GM23248 (cell line): ENCODE data around the gene YTHDF1. TPM values are rescaled to one million over a fixed set of nuclear protein-coding genes. Genes with fewer than 3 reads are reported as not detected.

Source experiments
- DNase-seq: peaks from one replicate; pipeline ENCODE4 v3.0.0-alpha.2; 2015
- H2AFZ ChIP-seq: fragments of 200-600 bp; sonication (generic); 2 replicates; pipeline ENCODE4 v1.6.1; 2016; ENCODE audit warnings: antibody characterized with exemption
- H3F3A ChIP-seq: fragments of 200-600 bp; sonication (generic); 2 replicates; pipeline ENCODE4 v1.6.1; 2016; ENCODE audit warnings: mild to moderate bottlenecking, antibody characterized with exemption, mixed run types; ENCODE audit not compliant: insufficient read depth
- H3K27ac ChIP-seq: fragments of 200-600 bp; sonication (generic); 2 replicates; pipeline ENCODE4 v1.5.1; 2016; ENCODE audit warnings: mild to moderate bottlenecking
- H3K27me3 ChIP-seq: fragments of 200-600 bp; sonication (generic); replicated peaks from 2 replicates; pipeline ENCODE4 v1.6.1; 2016; ENCODE audit warnings: mild to moderate bottlenecking; ENCODE audit not compliant: insufficient read depth
- H3K36me3 ChIP-seq: fragments of 200-600 bp; sonication (generic); 2 replicates; pipeline ENCODE4 v1.6.1; 2016; ENCODE audit warnings: low read depth, mild to moderate bottlenecking
- H3K4me1 ChIP-seq: fragments of 200-600 bp; sonication (generic); 2 replicates; pipeline ENCODE4 v1.6.1; 2016; ENCODE audit warnings: mild to moderate bottlenecking; ENCODE audit not compliant: insufficient read depth
- H3K4me2 ChIP-seq: fragments of 200-600 bp; sonication (generic); one replicate; pipeline ENCODE4 v1.6.1; 2016; ENCODE audit warnings: mild to moderate bottlenecking; ENCODE audit not compliant: unreplicated experiment
- H3K4me3 ChIP-seq: fragments of 200-600 bp; sonication (generic); 2 replicates; pipeline ENCODE4 v1.5.1; 2016; ENCODE audit warnings: mild to moderate bottlenecking
- H3K79me2 ChIP-seq: fragments of 200-600 bp; sonication (generic); 2 replicates; pipeline ENCODE4 v1.6.1; 2016; ENCODE audit warnings: mild to moderate bottlenecking; ENCODE audit not compliant: insufficient read depth
- H3K9ac ChIP-seq: fragments of 200-600 bp; sonication (generic); 2 replicates; pipeline ENCODE4 v1.6.1; 2016; ENCODE audit warnings: mild to moderate bottlenecking
- H3K9me2 ChIP-seq: fragments of 200-600 bp; sonication (generic); 2 replicates; pipeline ENCODE4 v1.6.1; 2016; ENCODE audit warnings: mixed run types, mild to moderate bottlenecking, moderate library complexity; ENCODE audit not compliant: insufficient read depth
- H3K9me3 ChIP-seq: fragments of 200-600 bp; sonication (generic); one replicate; pipeline ENCODE4 v1.6.1; 2017; ENCODE audit warnings: low read depth
- H4K20me1 ChIP-seq: fragments of 200-600 bp; sonication (generic); 2 replicates; pipeline ENCODE4 v1.6.0; 2016; ENCODE audit not compliant: insufficient read depth
- EZH2 ChIP-seq: fragments of 200-600 bp; sonication (generic); IDR thresholded peaks from 2 replicates; pipeline ENCODE4 v1.6.1; 2018; ENCODE audit warnings: antibody characterized with exemption, mild to moderate bottlenecking; ENCODE audit not compliant: insufficient read depth, poor library complexity, severe bottlenecking
- EZH2phosphoT487 ChIP-seq: fragments of 200-600 bp; sonication (generic); IDR thresholded peaks from 2 replicates; pipeline ENCODE4 v1.6.1; 2018; ENCODE audit warnings: antibody characterized with exemption, moderate library complexity, mild to moderate bottlenecking, low read depth; ENCODE audit not compliant: insufficient read depth
- WGBS, 2 experiments: methylation state at CpG; one replicate each; pipeline ENCODE4 v1.1.6; 2015 to 2017; ENCODE audit warnings: low lambda C conversion rate in 2 of 2, low coverage in 1 of 2; ENCODE audit errors: missing lambda C conversion rate in 2 of 2; 5-methylcytosine and 5-hydroxymethylcytosine counted together
- in situ Hi-C: fragments of 300-500 bp; cut with MboI; formaldehyde crosslinking; loops from 2 replicates; pipeline ENCODE4 v1.15.0; 2020
- polyA plus RNA-seq: library from polyadenylated mRNA; unstranded; fragments of >200 nt; fragmentation: Nextera tagmentation; extraction: Ambion mirVana; gene quantifications from 2 replicates; pipeline ENCODE4 v1.2.1, GENCODE V29; 2016
- total RNA-seq: library from RNA; depleted of rRNA; stranded (reverse); fragments of >200 nt; shearing (Covaris generic); gene quantifications from 2 replicates; pipeline ENCODE4 v1.2.3, GENCODE V29; 2014

The YTHDF1 gene
- total and polyA plus RNA-seq, 2 experiments from 2014 or later, result 16.7 to 20.4 TPM

GRCh38 chr20:63261795-63262528 is 46.0 kb upstream of the YTHDF1 start:
- no peak for DNase-seq
- Histone ChIP-seq H4K20me1 (no peaks in the 10 kb centered on the region), H3K4me2 (no peak overlapping the region), H3K79me2 (no peaks in the 10 kb centered on the region), H3K36me3 (no peaks in the 10 kb centered on the region), H3K9me3 (no peaks in the 10 kb centered on the region), H3K4me3 (no peak overlapping the region), H3F3A (no peaks in the 10 kb centered on the region), H3K9ac (no peak overlapping the region), H3K9me2 (no peaks in the 10 kb centered on the region), H3K27me3 (peaks cover 15% of the 10 kb centered on the region; the same call in 1 of the 2 replicates), H3K27ac (no peak overlapping the region), H2AFZ (no peak overlapping the region), H3K4me1 (no peaks in the 10 kb centered on the region)
- in situ Hi-C loops, result no loop called here
- 24 to 41% methylated on average over 16 to 30 of the region's 30 CpGs for WGBS, 2 experiments
- TF ChIP-seq EZH2phosphoT487, result no peak
- no peak for TF ChIP-seq EZH2

GRCh38 chr20:63261060-63261794 is 45.3 kb upstream of the YTHDF1 start:
- Histone ChIP-seq H3K4me1 (no peaks in the 10 kb centered on the region), H3K36me3 (no peaks in the 10 kb centered on the region), H3F3A (no peaks in the 10 kb centered on the region), H3K27me3 (peaks cover 15% of the 10 kb centered on the region; the same call in 1 of the 2 replicates), H3K9me2 (no peaks in the 10 kb centered on the region), H3K9ac (no peak overlapping the region), H3K4me3 (no peak overlapping the region), H2AFZ (no peak overlapping the region), H3K79me2 (no peaks in the 10 kb centered on the region), H3K4me2 (no peak overlapping the region), H3K27ac (no peak overlapping the region), H3K9me3 (no peaks in the 10 kb centered on the region), H4K20me1 (no peaks in the 10 kb centered on the region)
- TF ChIP-seq EZH2, result no peak
- no peak for TF ChIP-seq EZH2phosphoT487
- in situ Hi-C loops, result no loop called here
- 46 to 51% methylated on average over 22 to 25 of the region's 25 CpGs for WGBS, 2 experiments
- no peak for DNase-seq

GRCh38 chr20:63260521-63260920 is 44.6 kb upstream of the YTHDF1 start:
- no peaks in the 10 kb centered on the region for H3K9me2 ChIP-seq
- H3K4me2 ChIP-seq, result no peak overlapping the region
- peaks cover 22% of the 10 kb centered on the region for H3K27me3 ChIP-seq
- no peaks in the 10 kb centered on the region for H3K36me3 ChIP-seq
- H4K20me1 ChIP-seq, result no peaks in the 10 kb centered on the region
- 59 to 64% methylated on average over 12 to 15 of the region's 15 CpGs for WGBS, 2 experiments
- no peak overlapping the region for H3K4me3 ChIP-seq
- no peak overlapping the region for H3K27ac ChIP-seq
- H2AFZ ChIP-seq, result no peak overlapping the region
- H3K9ac ChIP-seq, result no peak overlapping the region
- H3K79me2 ChIP-seq, result no peaks in the 10 kb centered on the region
- H3K9me3 ChIP-seq, result no peaks in the 10 kb centered on the region
- no peaks in the 10 kb centered on the region for H3K4me1 ChIP-seq
- H3F3A ChIP-seq, result no peaks in the 10 kb centered on the region
- in situ Hi-C loops, result no loop called here
- TF ChIP-seq EZH2, result no peak
- no peak for TF ChIP-seq EZH2phosphoT487
- DNase-seq, result no peak

GRCh38 chr20:63259734-63260460 is 44.0 kb upstream of the YTHDF1 start:
- in situ Hi-C loops, result no loop called here
- H3K9me2 ChIP-seq, result no peaks in the 10 kb centered on the region
- H3K27ac ChIP-seq, result no peak overlapping the region

More at GRCh38 chr20:63259734-63260460, 44.0 kb upstream of the YTHDF1 start:
- no peak for DNase-seq
- Histone ChIP-seq H3F3A (no peaks in the 10 kb centered on the region), H2AFZ (no peak overlapping the region), H3K9ac (no peak overlapping the region), H3K9me3 (no peaks in the 10 kb centered on the region), H3K36me3 (no peaks in the 10 kb centered on the region), H3K4me1 (no peaks in the 10 kb centered on the region), H4K20me1 (no peaks in the 10 kb centered on the region), H3K79me2 (no peaks in the 10 kb centered on the region), H3K4me2 (no peak overlapping the region), H3K4me3 (no peak overlapping the region), H3K27me3 (peaks cover 27% of the 10 kb centered on the region)
- WGBS, 2 experiments, result 68 to 74% methylated on average over 23 to 25 of the region's 25 CpGs
- TF ChIP-seq EZH2phosphoT487 (no peak), EZH2 (no peak)
